Activated B cell treated with CpG ODN at 0.5 μM for 24 hours (primary cell): ENCODE results near the gene LIG1. TPM values are rescaled to one million over a fixed set of nuclear protein-coding genes. Genes with fewer than 3 reads are reported as not detected.
"Not testable (repeated sequence)": the region's sequence is repeated elsewhere in the genome, so short reads cannot be mapped to it uniquely, and the experiment has no call there.

Experiments used
- ATAC-seq: fragments of 200-7000 bp; cut with Tn5 transposase; one replicate; pipeline ENCODE4 v1.10.0; 2021; ENCODE audit warnings: low read depth, mild to moderate bottlenecking, moderate library complexity
- CTCF ChIA-PET: fragments of 350-600 bp; sonication (Branson Sonifier 250); formaldehyde crosslinking; loops from one replicate; lab custom pipeline; 2021; ENCODE audit warnings: antibody characterized with exemption; lab: Charles Lee
- POLR2A ChIA-PET: fragments of 350-600 bp; sonication (Branson Sonifier 250); formaldehyde crosslinking; loops from one replicate; lab custom pipeline; 2021; ENCODE audit warnings: antibody characterized with exemption; lab: Charles Lee
- DNase-seq: peaks from one replicate; pipeline ENCODE4 v3.0.0; 2022
- H3K27ac Mint-ChIP-seq: one replicate; pipeline ENCODE4 v1.8.0; 2020; ENCODE audit warnings: mixed read lengths
- H3K27me3 Mint-ChIP-seq: one replicate; pipeline ENCODE4 v1.8.0; 2021; ENCODE audit warnings: mixed read lengths
- H3K36me3 Mint-ChIP-seq: one replicate; pipeline ENCODE4 v1.8.0; 2021; ENCODE audit warnings: low read depth, mixed read lengths
- H3K4me1 Mint-ChIP-seq: one replicate; pipeline ENCODE4 v1.8.0; 2021; ENCODE audit warnings: mixed read lengths
- H3K4me3 Mint-ChIP-seq: one replicate; pipeline ENCODE4 v1.8.0; 2020; ENCODE audit warnings: mild to moderate bottlenecking, mixed read lengths
- H3K9me3 Mint-ChIP-seq: one replicate; pipeline ENCODE4 v1.8.0; 2020; ENCODE audit warnings: mixed read lengths
- intact Hi-C: fragments of 100-400 bp; cut with micrococcal nuclease; formaldehyde crosslinking; loops from one replicate; pipeline ENCODE4 v1.15.1; 2024
- total RNA-seq: library from RNA; stranded (reverse); gene quantifications from 2 replicates; pipeline ENCODE4 v1.2.3, GENCODE V29; 2022
- TF ChIP-seq, protein P1 (sequence below): fragments of 200-600 bp; IDR thresholded peaks from one replicate; pipeline ENCODE4 v1.8.0; 2022; ENCODE audit warnings: antibody characterized with exemption, mild to moderate bottlenecking

The LIG1 gene
- total RNA-seq, 1 donor from 2014 or later = 41.8 TPM

DNA sequence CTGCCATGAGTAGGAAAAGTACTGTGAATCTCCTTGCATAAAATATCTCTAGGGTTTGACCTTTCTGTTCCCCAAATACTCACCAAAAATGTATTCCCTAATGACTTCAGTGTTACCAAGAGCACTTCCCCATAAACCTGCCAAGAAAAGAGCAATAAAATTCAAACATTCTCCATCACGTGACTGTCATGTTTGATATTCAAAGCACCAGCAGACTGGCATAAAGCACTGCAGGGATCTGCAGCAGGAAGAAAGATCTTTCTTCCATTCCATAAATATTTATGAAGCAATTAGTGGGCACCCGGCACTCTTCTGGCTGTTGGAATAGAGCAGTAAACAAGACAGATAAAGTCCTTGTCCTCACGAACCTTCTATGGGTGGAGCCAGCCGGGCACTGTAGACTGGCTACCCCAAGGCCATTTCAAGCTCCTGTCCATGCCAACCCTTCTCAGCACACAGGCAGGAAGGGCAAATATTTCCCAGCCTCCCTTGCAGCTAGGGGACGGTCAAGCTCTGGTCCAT, 79.8 kb downstream of the LIG1 start:
- no peak overlapping the region for H3K27ac Mint-ChIP-seq

DNA sequence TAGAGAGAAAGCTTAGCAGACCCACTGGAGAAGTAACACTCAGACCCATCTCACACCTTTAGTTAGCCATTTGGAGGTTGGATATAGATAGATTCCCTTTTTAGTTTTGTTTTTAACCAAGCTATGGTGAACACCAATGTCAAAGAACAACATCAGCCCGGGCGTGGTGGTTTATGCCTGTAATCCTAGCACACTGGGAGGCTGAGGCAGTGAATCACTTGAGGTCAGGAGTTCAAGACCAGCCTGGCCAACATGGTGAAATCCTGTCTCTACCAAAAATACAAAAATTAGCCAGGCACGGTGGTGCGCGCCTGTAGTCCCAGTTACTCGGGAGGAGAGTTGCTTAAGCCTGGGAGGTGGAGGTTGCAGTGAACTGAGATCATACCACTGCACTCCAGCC, 81.2 kb downstream of the LIG1 start:
- H3K36me3 Mint-ChIP-seq, DNase-seq, CTCF ChIA-PET, H3K27me3 Mint-ChIP-seq, intact Hi-C loops, POLR2A ChIA-PET, H3K4me1 Mint-ChIP-seq, ATAC-seq, H3K27ac Mint-ChIP-seq, H3K4me3 Mint-ChIP-seq, H3K9me3 Mint-ChIP-seq: not testable (repeated sequence)

More for the DNA sequence above, 79.8 kb downstream of the LIG1 start:
- Mint-ChIP-seq H3K4me1 (no peaks in the 10 kb centered on the region), H3K9me3 (peaks cover 13% of the 10 kb centered on the region), H3K36me3 (peaks cover 21% of the 10 kb centered on the region), H3K27me3 (peaks cover 7% of the 10 kb centered on the region), H3K4me3 (no peak overlapping the region)
- TF ChIP-seq, protein P1, sequence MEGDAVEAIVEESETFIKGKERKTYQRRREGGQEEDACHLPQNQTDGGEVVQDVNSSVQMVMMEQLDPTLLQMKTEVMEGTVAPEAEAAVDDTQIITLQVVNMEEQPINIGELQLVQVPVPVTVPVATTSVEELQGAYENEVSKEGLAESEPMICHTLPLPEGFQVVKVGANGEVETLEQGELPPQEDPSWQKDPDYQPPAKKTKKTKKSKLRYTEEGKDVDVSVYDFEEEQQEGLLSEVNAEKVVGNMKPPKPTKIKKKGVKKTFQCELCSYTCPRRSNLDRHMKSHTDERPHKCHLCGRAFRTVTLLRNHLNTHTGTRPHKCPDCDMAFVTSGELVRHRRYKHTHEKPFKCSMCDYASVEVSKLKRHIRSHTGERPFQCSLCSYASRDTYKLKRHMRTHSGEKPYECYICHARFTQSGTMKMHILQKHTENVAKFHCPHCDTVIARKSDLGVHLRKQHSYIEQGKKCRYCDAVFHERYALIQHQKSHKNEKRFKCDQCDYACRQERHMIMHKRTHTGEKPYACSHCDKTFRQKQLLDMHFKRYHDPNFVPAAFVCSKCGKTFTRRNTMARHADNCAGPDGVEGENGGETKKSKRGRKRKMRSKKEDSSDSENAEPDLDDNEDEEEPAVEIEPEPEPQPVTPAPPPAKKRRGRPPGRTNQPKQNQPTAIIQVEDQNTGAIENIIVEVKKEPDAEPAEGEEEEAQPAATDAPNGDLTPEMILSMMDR = no peak
- ATAC-seq (no peak), DNase-seq (no peak)
- intact Hi-C loops = no loop called here
- ChIA-PET POLR2A (no interaction called here), CTCF (no interaction called here)

DNA sequence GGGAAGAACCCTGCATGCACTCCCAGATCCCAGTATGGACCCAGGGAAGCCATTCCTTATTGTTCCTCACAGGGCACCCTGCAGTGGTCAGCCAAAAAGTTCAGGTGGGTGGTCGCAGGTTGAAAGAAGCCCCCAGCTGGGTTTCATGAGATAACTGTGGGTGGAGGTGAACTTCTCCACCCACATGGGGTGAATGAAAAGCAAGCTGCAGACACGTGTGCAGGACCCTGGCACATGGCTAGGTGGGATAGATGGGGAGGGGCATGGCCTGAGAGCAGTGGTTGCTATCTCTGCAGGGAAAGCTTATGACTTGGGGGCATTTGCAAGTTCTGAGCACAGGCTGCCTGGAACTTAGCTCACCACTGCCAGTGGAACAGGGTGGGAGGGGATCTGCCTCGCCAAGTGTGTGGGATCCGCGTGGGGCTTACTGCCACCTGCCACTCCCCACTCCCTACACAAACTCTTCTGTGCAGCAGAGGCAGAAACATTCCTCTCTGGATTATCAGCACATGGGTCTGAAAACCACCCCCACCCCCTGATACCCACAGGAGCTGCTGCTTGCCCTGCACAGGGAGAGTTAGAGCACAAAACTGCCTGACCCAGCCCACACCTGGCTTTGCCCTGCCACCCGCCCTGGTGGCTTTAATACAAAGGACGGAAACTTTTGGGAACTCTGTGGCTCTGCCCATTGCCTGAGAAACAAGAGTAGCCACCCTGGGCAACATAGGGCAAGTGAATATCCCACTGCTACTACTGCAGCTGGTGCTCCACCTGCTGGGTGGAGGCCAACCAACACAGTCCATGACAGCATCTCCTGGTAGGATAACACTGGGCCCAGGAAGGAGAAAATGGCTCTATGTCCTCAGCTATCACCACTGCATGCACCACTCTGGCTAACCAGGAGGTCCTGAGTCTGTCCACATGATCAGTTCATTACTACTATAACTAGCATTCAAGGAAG, 84.0 kb downstream of the LIG1 start:
- Mint-ChIP-seq H3K27me3 (peaks cover 7% of the 10 kb centered on the region), H3K4me1 (no peaks in the 10 kb centered on the region), H3K4me3 (no peak overlapping the region), H3K27ac (no peak overlapping the region), H3K9me3 (no peaks in the 10 kb centered on the region), H3K36me3 (no peaks in the 10 kb centered on the region)
- DNase-seq (no peak), ATAC-seq (no peak)
- TF ChIP-seq, protein P1 = no peak
- intact Hi-C loops = no loop called here
- CTCF ChIA-PET = no interaction called here
- POLR2A ChIA-PET = interaction anchor here (0.5 kb wide), 1 partner anchor 16 kb away, joined by 4 read pairs; no protein-coding TSS in a partner anchor

DNA sequence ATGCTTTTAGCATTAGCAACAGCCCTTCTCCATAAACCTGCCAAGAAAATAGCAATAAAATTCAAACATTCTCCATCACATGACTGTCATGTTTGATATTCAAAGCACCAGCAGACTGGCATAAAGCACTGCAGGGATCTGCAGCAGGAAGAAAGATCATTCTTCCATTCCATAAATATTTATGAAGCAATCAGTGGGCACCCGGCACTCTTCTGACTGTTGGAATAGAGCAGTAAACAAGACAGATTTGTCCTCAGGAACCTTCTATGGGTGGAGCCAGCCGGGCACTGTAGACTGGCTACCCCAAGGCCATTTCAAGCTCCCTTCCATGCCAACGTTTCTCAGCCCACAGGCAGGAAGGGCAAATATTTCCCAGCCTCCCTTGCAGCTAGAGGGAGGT, 85.1 kb downstream of the LIG1 start:
- CTCF ChIA-PET = no interaction called here
- TF ChIP-seq, protein P1 = no peak
- ATAC-seq = no peak
- Mint-ChIP-seq H3K27ac (no peak overlapping the region), H3K9me3 (no peaks in the 10 kb centered on the region), H3K36me3 (no peaks in the 10 kb centered on the region), H3K4me1 (no peaks in the 10 kb centered on the region), H3K4me3 (no peak overlapping the region), H3K27me3 (peaks cover 8% of the 10 kb centered on the region)
- intact Hi-C loops = no loop called here
- POLR2A ChIA-PET = no interaction called here
- no peak for DNase-seq

DNA sequence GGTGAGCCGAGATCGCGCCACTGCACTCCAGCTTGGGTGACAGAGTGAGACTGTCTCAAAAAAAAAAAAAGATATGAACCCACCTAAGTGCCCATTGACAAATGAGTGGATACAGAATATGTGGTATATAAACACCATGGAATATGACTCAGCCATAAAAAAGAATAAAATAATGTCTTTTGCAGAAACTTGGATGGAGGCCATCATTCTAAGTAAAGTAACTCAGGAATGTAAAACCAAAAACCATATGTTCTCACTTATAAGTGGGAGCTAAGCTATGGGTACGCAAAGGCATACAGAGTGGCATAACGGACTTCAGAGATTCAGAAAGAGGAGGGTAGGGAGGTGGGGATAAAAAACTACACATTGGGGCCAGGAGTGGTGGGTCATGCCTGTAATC, 89.0 kb downstream of the LIG1 start:
- no peak for DNase-seq
- H3K27me3 Mint-ChIP-seq = peaks cover 8% of the 10 kb centered on the region
- no peak for ATAC-seq
- H3K4me1 Mint-ChIP-seq = no peaks in the 10 kb centered on the region
- peaks cover 3% of the 10 kb centered on the region for H3K36me3 Mint-ChIP-seq
- CTCF ChIA-PET = no interaction called here
- no peak overlapping the region for H3K4me3 Mint-ChIP-seq
- POLR2A ChIA-PET = no interaction called here
- H3K9me3 Mint-ChIP-seq = peaks cover 2% of the 10 kb centered on the region
- TF ChIP-seq, protein P1 = no peak
- intact Hi-C loops = no loop called here
- no peak overlapping the region for H3K27ac Mint-ChIP-seq

DNA sequence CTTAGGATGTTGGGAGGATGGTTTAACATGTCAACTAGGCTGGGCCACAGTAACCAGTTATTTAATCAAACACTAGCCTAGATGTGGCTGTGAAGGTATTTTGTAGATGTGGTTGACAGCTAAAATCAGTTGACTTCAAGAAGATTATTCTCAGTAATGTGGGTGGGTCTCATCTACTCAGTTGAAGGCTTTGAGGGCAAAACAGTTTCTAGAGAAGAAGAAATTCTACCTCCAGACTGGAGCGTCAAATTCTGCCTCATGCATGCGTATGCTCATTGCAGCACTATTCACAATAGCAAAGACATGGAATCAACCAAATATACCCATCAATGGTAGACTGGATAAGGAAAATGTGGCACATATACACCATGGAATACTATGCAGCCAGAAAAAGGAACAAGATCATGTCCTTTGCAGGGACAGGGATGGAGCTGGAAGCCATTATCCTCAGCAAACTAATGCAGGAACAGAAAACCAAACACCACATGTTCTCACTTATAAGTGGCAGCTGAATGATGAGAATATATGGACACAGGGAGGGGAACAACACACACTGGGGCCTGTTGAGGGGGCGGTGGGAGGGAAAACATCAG, 99.9 kb downstream of the LIG1 start:
- intact Hi-C loops, H3K4me3 Mint-ChIP-seq, H3K4me1 Mint-ChIP-seq, H3K9me3 Mint-ChIP-seq, DNase-seq, H3K36me3 Mint-ChIP-seq, ATAC-seq, H3K27ac Mint-ChIP-seq, CTCF ChIA-PET, H3K27me3 Mint-ChIP-seq: not testable (repeated sequence)
- POLR2A ChIA-PET = interaction anchor here (0.7 kb wide), 1 partner anchor 16 kb away, joined by 4 read pairs; no protein-coding TSS in a partner anchor
